Measurements from ENCODE around the gene BTBD16.

DNA sequence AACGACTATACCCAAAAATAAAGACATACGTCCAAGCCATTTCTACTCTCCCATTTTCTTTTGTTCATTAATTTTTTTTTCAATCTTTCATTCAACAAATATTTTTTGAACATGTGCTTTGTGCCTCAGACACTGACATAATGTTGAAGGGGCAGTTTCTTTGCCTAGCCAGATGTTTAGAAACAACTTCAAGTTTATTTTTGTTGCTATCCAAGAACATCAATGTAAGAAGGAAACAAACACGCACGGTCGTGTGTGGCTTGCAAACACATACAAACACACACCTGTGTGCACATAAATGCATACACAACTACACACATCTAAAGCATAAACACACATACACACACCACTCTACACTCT is 39.9 kb downstream of the BTBD16 start:
- no peak for TF ChIP-seq POLR2A (IDR thresholded peaks at IDR 0.05)
- TF ChIP-seq, protein P1, sequence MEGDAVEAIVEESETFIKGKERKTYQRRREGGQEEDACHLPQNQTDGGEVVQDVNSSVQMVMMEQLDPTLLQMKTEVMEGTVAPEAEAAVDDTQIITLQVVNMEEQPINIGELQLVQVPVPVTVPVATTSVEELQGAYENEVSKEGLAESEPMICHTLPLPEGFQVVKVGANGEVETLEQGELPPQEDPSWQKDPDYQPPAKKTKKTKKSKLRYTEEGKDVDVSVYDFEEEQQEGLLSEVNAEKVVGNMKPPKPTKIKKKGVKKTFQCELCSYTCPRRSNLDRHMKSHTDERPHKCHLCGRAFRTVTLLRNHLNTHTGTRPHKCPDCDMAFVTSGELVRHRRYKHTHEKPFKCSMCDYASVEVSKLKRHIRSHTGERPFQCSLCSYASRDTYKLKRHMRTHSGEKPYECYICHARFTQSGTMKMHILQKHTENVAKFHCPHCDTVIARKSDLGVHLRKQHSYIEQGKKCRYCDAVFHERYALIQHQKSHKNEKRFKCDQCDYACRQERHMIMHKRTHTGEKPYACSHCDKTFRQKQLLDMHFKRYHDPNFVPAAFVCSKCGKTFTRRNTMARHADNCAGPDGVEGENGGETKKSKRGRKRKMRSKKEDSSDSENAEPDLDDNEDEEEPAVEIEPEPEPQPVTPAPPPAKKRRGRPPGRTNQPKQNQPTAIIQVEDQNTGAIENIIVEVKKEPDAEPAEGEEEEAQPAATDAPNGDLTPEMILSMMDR (IDR thresholded peaks at IDR 0.05), result no peak
- no peak for TF ChIP-seq POLR2AphosphoS5 (IDR thresholded peaks at IDR 0.05; ENCODE audit: insufficient read depth in 1 of 2, low read depth in 1 of 2)
